GM10847 (cell line): ENCODE measurements around the gene CRB2.

Source experiments
- POLR2A ChIP-seq: IDR thresholded peaks from 2 replicates; pipeline ENCODE4 v1.6.1; 2011; ENCODE audit not compliant: insufficient read length; ENCODE audit errors: extremely low read depth

CRB2 gene

GRCh38 chr9:123338710-123339665, 17.0 kb upstream of the CRB2 start:
- peak; percentile 47 for TF ChIP-seq POLR2A

- TF ChIP-seq POLR2A, result no peak
Observed at GRCh38 chr9:123339666-123340510, 16.1 kb upstream of the CRB2 start.

GRCh38 chr9:123341816-123342215, 14.2 kb upstream of the CRB2 start:
- no peak for TF ChIP-seq POLR2A

GRCh38 chr9:123342247-123342646, 13.8 kb upstream of the CRB2 start:
- TF ChIP-seq POLR2A, result no peak

- peak; percentile 15 for TF ChIP-seq POLR2A
Observed at GRCh38 chr9:123343443-123344191, 12.4 kb upstream of the CRB2 start.

GRCh38 chr9:123344192-123344949, 11.6 kb upstream of the CRB2 start:
- TF ChIP-seq POLR2A, result no peak

GRCh38 chr9:123345567-123345955, 10.4 kb upstream of the CRB2 start:
- no peak for TF ChIP-seq POLR2A

- TF ChIP-seq POLR2A, result no peak
Observed at GRCh38 chr9:123346026-123346425, 10.0 kb upstream of the CRB2 start.

- TF ChIP-seq POLR2A, result no peak
Observed at GRCh38 chr9:123346826-123347225, 9.2 kb upstream of the CRB2 start.

GRCh38 chr9:123347289-123348060, 8.5 kb upstream of the CRB2 start:
- TF ChIP-seq POLR2A, result no peak

GRCh38 chr9:123348317-123348992, 7.5 kb upstream of the CRB2 start:
- TF ChIP-seq POLR2A, result no peak

GRCh38 chr9:123349033-123349432, 7.0 kb upstream of the CRB2 start:
- no peak for TF ChIP-seq POLR2A
